Measurements from ENCODE around the gene PPWD1. TPM values are rescaled to one million over a fixed set of nuclear protein-coding genes. Genes with fewer than 3 reads are reported as not detected.

The PPWD1 gene
- total and polyA plus RNA-seq, 2 of the 13 experiments (the other 11 are each of a cell fraction or from before 2014, with no cell fraction given), result 7.4 to 44.3 TPM

DNA sequence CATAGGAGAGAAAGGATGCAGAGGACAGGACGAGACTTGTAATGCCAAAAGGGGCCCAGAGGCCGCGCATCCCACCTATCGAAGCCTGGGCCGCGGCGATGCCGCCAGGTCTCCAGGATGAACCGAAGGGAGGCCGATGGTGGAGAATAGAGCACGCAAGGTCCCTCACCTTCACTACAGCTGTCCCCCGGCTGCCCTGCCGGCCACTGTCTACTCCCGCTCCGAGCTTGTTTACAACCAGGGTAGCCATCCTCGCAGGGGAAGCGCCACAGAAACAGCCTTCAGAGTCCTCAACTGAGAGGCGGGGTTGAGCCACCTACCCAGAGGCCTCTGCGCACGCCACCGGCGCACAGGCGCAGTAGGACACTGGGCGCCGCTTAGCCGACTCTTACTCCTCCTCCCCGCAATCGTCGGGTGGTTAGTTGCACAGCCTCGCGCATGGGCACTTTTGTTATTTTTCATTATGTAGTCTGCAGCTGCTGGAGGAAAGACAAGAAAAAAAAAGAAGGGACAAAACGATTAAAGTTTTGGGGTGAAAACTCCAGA is 61.0 kb downstream of the PPWD1 start, which contains the start of gene TRIM23 (continued):
- TF ChIP-seq, protein P1, sequence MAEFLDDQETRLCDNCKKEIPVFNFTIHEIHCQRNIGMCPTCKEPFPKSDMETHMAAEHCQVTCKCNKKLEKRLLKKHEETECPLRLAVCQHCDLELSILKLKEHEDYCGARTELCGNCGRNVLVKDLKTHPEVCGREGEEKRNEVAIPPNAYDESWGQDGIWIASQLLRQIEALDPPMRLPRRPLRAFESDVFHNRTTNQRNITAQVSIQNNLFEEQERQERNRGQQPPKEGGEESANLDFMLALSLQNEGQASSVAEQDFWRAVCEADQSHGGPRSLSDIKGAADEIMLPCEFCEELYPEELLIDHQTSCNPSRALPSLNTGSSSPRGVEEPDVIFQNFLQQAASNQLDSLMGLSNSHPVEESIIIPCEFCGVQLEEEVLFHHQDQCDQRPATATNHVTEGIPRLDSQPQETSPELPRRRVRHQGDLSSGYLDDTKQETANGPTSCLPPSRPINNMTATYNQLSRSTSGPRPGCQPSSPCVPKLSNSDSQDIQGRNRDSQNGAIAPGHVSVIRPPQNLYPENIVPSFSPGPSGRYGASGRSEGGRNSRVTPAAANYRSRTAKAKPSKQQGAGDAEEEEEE (CRISPR knock-in tag; IDR thresholded peaks at IDR 0.05; ENCODE audit: borderline replicate concordance), result no peak
- TF ChIP-seq CBX1 (IDR thresholded peaks at IDR 0.05; ENCODE audit: low read depth) (no peak), ZNF616 (CRISPR knock-in tag; IDR thresholded peaks at IDR 0.05; ENCODE audit: low read depth) (no peak), EZH2 (conservative IDR thresholded peaks at IDR 0.05; ENCODE audit: low read depth, low read length) (no peak), FIP1L1 (IDR thresholded peaks at IDR 0.05; ENCODE audit: borderline replicate concordance, insufficient read depth, low read depth, low read length) (no peak; the same call in 1 of the 2 replicates), HNRNPH1 (optimal IDR thresholded peaks at IDR 0.05; ENCODE audit: low read depth, low read length) (no peak), PRPF4 (IDR thresholded peaks at IDR 0.05; ENCODE audit: low read depth, low read length, poor library complexity, severe bottlenecking) (no peak), KAT8 (CRISPR knock-in tag; IDR thresholded peaks at IDR 0.05) (peak; percentile 51), ZNF253 (CRISPR knock-in tag; IDR thresholded peaks at IDR 0.05; ENCODE audit: borderline replicate concordance) (no peak), ZNF678 (CRISPR knock-in tag; IDR thresholded peaks at IDR 0.05) (no peak), ZNF792 (CRISPR knock-in tag; IDR thresholded peaks at IDR 0.05) (no peak), NCOA5 (CRISPR knock-in tag; IDR thresholded peaks at IDR 0.05) (no peak)
- TF ChIP-seq, protein P2, sequence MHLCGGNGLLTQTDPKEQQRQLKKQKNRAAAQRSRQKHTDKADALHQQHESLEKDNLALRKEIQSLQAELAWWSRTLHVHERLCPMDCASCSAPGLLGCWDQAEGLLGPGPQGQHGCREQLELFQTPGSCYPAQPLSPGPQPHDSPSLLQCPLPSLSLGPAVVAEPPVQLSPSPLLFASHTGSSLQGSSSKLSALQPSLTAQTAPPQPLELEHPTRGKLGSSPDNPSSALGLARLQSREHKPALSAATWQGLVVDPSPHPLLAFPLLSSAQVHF (CRISPR knock-in tag; IDR thresholded peaks at IDR 0.05), result no peak
- TF ChIP-seq, protein P3, sequence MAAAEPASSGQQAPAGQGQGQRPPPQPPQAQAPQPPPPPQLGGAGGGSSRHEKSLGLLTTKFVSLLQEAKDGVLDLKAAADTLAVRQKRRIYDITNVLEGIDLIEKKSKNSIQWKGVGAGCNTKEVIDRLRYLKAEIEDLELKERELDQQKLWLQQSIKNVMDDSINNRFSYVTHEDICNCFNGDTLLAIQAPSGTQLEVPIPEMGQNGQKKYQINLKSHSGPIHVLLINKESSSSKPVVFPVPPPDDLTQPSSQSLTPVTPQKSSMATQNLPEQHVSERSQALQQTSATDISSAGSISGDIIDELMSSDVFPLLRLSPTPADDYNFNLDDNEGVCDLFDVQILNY (CRISPR knock-in tag; conservative IDR thresholded peaks at IDR 0.05), result no peak
- TF ChIP-seq, protein P4, sequence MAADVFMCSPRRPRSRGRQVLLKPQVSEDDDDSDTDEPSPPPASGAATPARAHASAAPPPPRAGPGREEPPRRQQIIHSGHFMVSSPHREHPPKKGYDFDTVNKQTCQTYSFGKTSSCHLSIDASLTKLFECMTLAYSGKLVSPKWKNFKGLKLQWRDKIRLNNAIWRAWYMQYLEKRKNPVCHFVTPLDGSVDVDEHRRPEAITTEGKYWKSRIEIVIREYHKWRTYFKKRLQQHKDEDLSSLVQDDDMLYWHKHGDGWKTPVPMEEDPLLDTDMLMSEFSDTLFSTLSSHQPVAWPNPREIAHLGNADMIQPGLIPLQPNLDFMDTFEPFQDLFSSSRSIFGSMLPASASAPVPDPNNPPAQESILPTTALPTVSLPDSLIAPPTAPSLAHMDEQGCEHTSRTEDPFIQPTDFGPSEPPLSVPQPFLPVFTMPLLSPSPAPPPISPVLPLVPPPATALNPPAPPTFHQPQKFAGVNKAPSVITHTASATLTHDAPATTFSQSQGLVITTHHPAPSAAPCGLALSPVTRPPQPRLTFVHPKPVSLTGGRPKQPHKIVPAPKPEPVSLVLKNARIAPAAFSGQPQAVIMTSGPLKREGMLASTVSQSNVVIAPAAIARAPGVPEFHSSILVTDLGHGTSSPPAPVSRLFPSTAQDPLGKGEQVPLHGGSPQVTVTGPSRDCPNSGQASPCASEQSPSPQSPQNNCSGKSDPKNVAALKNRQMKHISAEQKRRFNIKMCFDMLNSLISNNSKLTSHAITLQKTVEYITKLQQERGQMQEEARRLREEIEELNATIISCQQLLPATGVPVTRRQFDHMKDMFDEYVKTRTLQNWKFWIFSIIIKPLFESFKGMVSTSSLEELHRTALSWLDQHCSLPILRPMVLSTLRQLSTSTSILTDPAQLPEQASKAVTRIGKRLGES (CRISPR knock-in tag; IDR thresholded peaks at IDR 0.05; ENCODE audit: borderline replicate concordance), result no peak
- TF ChIP-seq, protein P5, sequence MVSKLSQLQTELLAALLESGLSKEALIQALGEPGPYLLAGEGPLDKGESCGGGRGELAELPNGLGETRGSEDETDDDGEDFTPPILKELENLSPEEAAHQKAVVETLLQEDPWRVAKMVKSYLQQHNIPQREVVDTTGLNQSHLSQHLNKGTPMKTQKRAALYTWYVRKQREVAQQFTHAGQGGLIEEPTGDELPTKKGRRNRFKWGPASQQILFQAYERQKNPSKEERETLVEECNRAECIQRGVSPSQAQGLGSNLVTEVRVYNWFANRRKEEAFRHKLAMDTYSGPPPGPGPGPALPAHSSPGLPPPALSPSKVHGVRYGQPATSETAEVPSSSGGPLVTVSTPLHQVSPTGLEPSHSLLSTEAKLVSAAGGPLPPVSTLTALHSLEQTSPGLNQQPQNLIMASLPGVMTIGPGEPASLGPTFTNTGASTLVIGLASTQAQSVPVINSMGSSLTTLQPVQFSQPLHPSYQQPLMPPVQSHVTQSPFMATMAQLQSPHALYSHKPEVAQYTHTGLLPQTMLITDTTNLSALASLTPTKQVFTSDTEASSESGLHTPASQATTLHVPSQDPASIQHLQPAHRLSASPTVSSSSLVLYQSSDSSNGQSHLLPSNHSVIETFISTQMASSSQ (IDR thresholded peaks at IDR 0.05; ENCODE audit: low read depth), result no peak
- TF ChIP-seq, protein P5 (CRISPR knock-in tag; IDR thresholded peaks at IDR 0.05; ENCODE audit: borderline replicate concordance), result 0 out of 2 replicates have a peak, but pooled peaks have one; percentile 30
- TF ChIP-seq, protein P6, sequence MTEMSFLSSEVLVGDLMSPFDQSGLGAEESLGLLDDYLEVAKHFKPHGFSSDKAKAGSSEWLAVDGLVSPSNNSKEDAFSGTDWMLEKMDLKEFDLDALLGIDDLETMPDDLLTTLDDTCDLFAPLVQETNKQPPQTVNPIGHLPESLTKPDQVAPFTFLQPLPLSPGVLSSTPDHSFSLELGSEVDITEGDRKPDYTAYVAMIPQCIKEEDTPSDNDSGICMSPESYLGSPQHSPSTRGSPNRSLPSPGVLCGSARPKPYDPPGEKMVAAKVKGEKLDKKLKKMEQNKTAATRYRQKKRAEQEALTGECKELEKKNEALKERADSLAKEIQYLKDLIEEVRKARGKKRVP (CRISPR knock-in tag; IDR thresholded peaks at IDR 0.05), result no peak; a peak in 1 of 4 replicates

All from HepG2 (cell line).